ENCODE measurements around the gene EPHA6. TPM values are rescaled to one million over a fixed set of nuclear protein-coding genes. Genes with fewer than 3 reads are reported as not detected.

The EPHA6 gene
- total and polyA plus RNA-seq, 10 of the 15 experiments (the other 5 are each of a cell fraction or from before 2014, with no cell fraction given): not detected

DNA sequence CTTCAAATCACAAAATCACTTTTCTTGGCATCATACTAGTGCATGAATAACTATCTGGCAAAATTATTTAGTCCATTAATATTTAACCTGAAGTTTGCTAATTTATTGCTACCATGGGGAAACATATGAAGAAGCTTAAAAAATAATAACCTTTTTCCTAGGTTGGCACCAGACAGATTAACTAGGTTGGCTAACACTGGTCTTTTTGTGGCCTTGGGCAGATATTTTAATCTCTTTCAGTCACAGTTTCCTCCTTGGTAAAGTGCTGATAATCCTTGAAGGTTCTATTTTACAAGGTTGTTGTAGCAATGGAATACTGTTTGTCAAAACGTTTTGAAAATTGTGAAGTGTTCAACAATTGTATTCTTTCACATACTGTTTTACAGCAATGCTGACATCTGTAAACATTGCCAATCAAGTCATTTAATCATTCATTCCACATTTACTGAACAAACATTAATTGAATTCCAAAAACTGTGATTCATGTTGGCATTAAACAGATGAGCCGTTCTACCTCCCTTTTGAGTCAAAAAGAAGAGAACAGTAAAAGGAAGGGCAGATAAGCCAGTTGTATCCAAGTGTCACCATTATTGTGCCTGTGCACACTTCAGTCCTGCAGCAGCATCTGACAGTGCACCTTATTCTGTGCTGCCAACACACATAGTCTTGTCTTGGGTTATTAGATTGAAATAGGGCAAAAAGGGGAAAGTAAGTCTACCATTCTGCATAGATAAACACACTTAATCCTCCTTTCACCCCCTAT lies 21.9 kb downstream of the EPHA6 start:
- no peak overlapping the region for H3K27ac ChIP-seq (ENCODE audit: control insufficient read depth, insufficient read depth)
- POLR2A ChIA-PET: no interaction called here
- CTCF ChIA-PET: no interaction called here
- 16% methylated on average over 2 of the region's 2 CpGs for WGBS (ENCODE audit: insufficient coverage, insufficient replicate concordance, low lambda C conversion rate, missing lambda C conversion rate)
- H3K4me2 ChIP-seq (ENCODE audit: control insufficient read depth, insufficient read depth): no peak overlapping the region
- ATAC-seq (no peak), DNase-seq (ENCODE audit: low read depth, low spot score) (no peak), FAIRE-seq (no peak)
- H3K79me2 ChIP-seq (ENCODE audit: control insufficient read depth, insufficient read depth, low read length): no peaks in the 10 kb centered on the region
- H3K4me1 ChIP-seq (ENCODE audit: control insufficient read depth, insufficient read depth, low read length): no peaks in the 10 kb centered on the region
- intact Hi-C loops (cut with micrococcal nuclease; ENCODE audit: unreplicated experiment) (no loop called here), in situ Hi-C loops (cut with MboI) (no loop called here)
- no peaks in the 10 kb centered on the region for H3K9me3 ChIP-seq (replicated peaks; ENCODE audit: control insufficient read depth, insufficient read depth, low read length)
- no peak overlapping the region for H3K4me3 ChIP-seq
- SMC1A ChIA-PET (ENCODE audit: uncharacterized antibody, unreplicated experiment): no interaction called here
- H4K20me1 ChIP-seq (ENCODE audit: control insufficient read depth, insufficient read depth): no peaks in the 10 kb centered on the region
- H3K27me3 ChIP-seq (replicated peaks in 1 of 2; ENCODE audit: control insufficient read depth in 2 of 2, insufficient read depth in 2 of 2, low read length in 1 of 2): no peaks in the 10 kb centered on the region
- no TSS peak for BruUV-seq (replicated peaks)
- no peaks in the 10 kb centered on the region for H3K36me3 ChIP-seq (ENCODE audit: control insufficient read depth in 2 of 2, insufficient read depth in 2 of 2, low read length in 1 of 2)
- RAD21 ChIA-PET (ENCODE audit: unreplicated experiment): no interaction called here
- H2AFZ ChIP-seq (ENCODE audit: control insufficient read depth, low read depth, low read length): no peak overlapping the region
- no peak overlapping the region for H3K9ac ChIP-seq (ENCODE audit: control insufficient read depth, insufficient read depth, low read length)
- TF ChIP-seq HDAC6 (IDR thresholded peaks at IDR 0.05; ENCODE audit: unreplicated experiment) (no peak), ZNF274 (IDR thresholded peaks at IDR 0.05; ENCODE audit: insufficient read depth, insufficient read length) (no peak), RFX5 (IDR thresholded peaks at IDR 0.05; ENCODE audit: low read depth, low read length) (no peak), ZNF384 (IDR thresholded peaks at IDR 0.05; ENCODE audit: borderline replicate concordance, low read depth, low read length) (no peak), TCF3 (IDR thresholded peaks at IDR 0.05; ENCODE audit: borderline replicate concordance, insufficient read depth, low read depth, low read length) (no peak), CBFB (IDR thresholded peaks at IDR 0.05; ENCODE audit: low read depth) (no peak), RUNX3 (IDR thresholded peaks at IDR 0.05; ENCODE audit: low read length) (no peak), ZNF217 (IDR thresholded peaks at IDR 0.05) (no peak), MYB (IDR thresholded peaks at IDR 0.05; ENCODE audit: borderline replicate concordance, low read depth, low read length) (no peak), SUZ12 (IDR thresholded peaks at IDR 0.05; ENCODE audit: unreplicated experiment) (no peak), JUNB (IDR thresholded peaks at IDR 0.05) (no peak), KDM1A (IDR thresholded peaks at IDR 0.05; ENCODE audit: borderline replicate concordance) (no peak), MTA2 (IDR thresholded peaks at IDR 0.05; ENCODE audit: low read depth) (no peak), ATF7 (IDR thresholded peaks at IDR 0.05; ENCODE audit: low read depth) (no peak)
- TF ChIP-seq, protein P1, sequence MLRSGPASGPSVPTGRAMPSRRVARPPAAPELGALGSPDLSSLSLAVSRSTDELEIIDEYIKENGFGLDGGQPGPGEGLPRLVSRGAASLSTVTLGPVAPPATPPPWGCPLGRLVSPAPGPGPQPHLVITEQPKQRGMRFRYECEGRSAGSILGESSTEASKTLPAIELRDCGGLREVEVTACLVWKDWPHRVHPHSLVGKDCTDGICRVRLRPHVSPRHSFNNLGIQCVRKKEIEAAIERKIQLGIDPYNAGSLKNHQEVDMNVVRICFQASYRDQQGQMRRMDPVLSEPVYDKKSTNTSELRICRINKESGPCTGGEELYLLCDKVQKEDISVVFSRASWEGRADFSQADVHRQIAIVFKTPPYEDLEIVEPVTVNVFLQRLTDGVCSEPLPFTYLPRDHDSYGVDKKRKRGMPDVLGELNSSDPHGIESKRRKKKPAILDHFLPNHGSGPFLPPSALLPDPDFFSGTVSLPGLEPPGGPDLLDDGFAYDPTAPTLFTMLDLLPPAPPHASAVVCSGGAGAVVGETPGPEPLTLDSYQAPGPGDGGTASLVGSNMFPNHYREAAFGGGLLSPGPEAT (IDR thresholded peaks at IDR 0.05; ENCODE audit: low read depth): no peak
- TF ChIP-seq, protein P2, sequence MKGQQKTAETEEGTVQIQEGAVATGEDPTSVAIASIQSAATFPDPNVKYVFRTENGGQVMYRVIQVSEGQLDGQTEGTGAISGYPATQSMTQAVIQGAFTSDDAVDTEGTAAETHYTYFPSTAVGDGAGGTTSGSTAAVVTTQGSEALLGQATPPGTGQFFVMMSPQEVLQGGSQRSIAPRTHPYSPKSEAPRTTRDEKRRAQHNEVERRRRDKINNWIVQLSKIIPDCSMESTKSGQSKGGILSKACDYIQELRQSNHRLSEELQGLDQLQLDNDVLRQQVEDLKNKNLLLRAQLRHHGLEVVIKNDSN (IDR thresholded peaks at IDR 0.05; ENCODE audit: borderline replicate concordance, extremely low read length, insufficient read depth, low read depth, low read length): no peak
- TF ChIP-seq, protein P3, sequence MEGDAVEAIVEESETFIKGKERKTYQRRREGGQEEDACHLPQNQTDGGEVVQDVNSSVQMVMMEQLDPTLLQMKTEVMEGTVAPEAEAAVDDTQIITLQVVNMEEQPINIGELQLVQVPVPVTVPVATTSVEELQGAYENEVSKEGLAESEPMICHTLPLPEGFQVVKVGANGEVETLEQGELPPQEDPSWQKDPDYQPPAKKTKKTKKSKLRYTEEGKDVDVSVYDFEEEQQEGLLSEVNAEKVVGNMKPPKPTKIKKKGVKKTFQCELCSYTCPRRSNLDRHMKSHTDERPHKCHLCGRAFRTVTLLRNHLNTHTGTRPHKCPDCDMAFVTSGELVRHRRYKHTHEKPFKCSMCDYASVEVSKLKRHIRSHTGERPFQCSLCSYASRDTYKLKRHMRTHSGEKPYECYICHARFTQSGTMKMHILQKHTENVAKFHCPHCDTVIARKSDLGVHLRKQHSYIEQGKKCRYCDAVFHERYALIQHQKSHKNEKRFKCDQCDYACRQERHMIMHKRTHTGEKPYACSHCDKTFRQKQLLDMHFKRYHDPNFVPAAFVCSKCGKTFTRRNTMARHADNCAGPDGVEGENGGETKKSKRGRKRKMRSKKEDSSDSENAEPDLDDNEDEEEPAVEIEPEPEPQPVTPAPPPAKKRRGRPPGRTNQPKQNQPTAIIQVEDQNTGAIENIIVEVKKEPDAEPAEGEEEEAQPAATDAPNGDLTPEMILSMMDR (IDR thresholded peaks at IDR 0.05 in 2 of 3, conservative IDR thresholded peaks at IDR 0.05 in 1 of 3; ENCODE audit: control insufficient read depth in 2 of 3, extremely low read depth in 1 of 3, insufficient read depth in 1 of 3, low read depth in 3 of 3, low read length in 3 of 3): no peak
- TF ChIP-seq, protein P4, sequence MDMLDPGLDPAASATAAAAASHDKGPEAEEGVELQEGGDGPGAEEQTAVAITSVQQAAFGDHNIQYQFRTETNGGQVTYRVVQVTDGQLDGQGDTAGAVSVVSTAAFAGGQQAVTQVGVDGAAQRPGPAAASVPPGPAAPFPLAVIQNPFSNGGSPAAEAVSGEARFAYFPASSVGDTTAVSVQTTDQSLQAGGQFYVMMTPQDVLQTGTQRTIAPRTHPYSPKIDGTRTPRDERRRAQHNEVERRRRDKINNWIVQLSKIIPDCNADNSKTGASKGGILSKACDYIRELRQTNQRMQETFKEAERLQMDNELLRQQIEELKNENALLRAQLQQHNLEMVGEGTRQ (IDR thresholded peaks at IDR 0.05; ENCODE audit: borderline replicate concordance, low read depth, low read length): no peak

Data from GM12878 (cell line).